KOPT-K1 (cell line): Measurements from ENCODE around the gene LGR4.

Experiments used
- H3K27ac ChIP-seq: fragments of 200-600 bp; sonication (generic); 2 replicates; pipeline ENCODE4 v1.5.1; 2016; ENCODE audit warnings: antibody characterized with exemption, mild to moderate bottlenecking, low read depth, low read length; ENCODE audit not compliant: poor library complexity, severe bottlenecking
- H3K36me3 ChIP-seq: fragments of 200-600 bp; sonication (generic); 2 replicates; pipeline ENCODE4 v1.5.1; 2017; ENCODE audit warnings: antibody characterized with exemption, mild to moderate bottlenecking, low read length, moderate library complexity; ENCODE audit not compliant: insufficient read depth
- H3K9me3 ChIP-seq: fragments of 200-600 bp; sonication (generic); 2 replicates; pipeline ENCODE4 v1.5.1; 2017; ENCODE audit warnings: antibody characterized with exemption, low read length, mild to moderate bottlenecking; ENCODE audit not compliant: insufficient read depth, poor library complexity, severe bottlenecking

The LGR4 gene

GRCh38 chr11:27410272-27410671, 62.3 kb downstream of the LGR4 start:
- Histone ChIP-seq H3K27ac (no peak overlapping the region), H3K36me3 (no peaks in the 10 kb centered on the region), H3K9me3 (no peaks in the 10 kb centered on the region)

GRCh38 chr11:27409742-27410141, 62.8 kb downstream of the LGR4 start:
- no peaks in the 10 kb centered on the region for H3K9me3 ChIP-seq
- H3K36me3 ChIP-seq, result no peaks in the 10 kb centered on the region
- H3K27ac ChIP-seq, result no peak overlapping the region

GRCh38 chr11:27409049-27409448, 63.5 kb downstream of the LGR4 start:
- H3K9me3 ChIP-seq, result no peaks in the 10 kb centered on the region
- H3K27ac ChIP-seq, result no peak overlapping the region

GRCh38 chr11:27408246-27408800, 64.3 kb downstream of the LGR4 start:
- Histone ChIP-seq H3K27ac (no peak overlapping the region), H3K36me3 (no peaks in the 10 kb centered on the region), H3K9me3 (no peaks in the 10 kb centered on the region)

More at GRCh38 chr11:27409049-27409448, 63.5 kb downstream of the LGR4 start:
- no peaks in the 10 kb centered on the region for H3K36me3 ChIP-seq

GRCh38 chr11:27406498-27407354, 65.9 kb downstream of the LGR4 start:
- H3K36me3 ChIP-seq, result no peaks in the 10 kb centered on the region
- no peaks in the 10 kb centered on the region for H3K9me3 ChIP-seq
- no peak overlapping the region for H3K27ac ChIP-seq

GRCh38 chr11:27405134-27405533, 67.5 kb downstream of the LGR4 start:
- H3K27ac ChIP-seq, result no peak overlapping the region

GRCh38 chr11:27404427-27404826, 68.2 kb downstream of the LGR4 start:
- H3K9me3 ChIP-seq, result no peaks in the 10 kb centered on the region
- H3K36me3 ChIP-seq, result no peaks in the 10 kb centered on the region
- H3K27ac ChIP-seq, result no peak overlapping the region

More at GRCh38 chr11:27405134-27405533, 67.5 kb downstream of the LGR4 start:
- Histone ChIP-seq H3K9me3 (no peaks in the 10 kb centered on the region), H3K36me3 (no peaks in the 10 kb centered on the region)

GRCh38 chr11:27403195-27403594, 69.4 kb downstream of the LGR4 start:
- H3K36me3 ChIP-seq, result no peaks in the 10 kb centered on the region
- H3K9me3 ChIP-seq, result no peaks in the 10 kb centered on the region
- no peak overlapping the region for H3K27ac ChIP-seq

GRCh38 chr11:27402450-27402849, 70.1 kb downstream of the LGR4 start:
- H3K36me3 ChIP-seq, result no peaks in the 10 kb centered on the region
- H3K9me3 ChIP-seq, result no peaks in the 10 kb centered on the region
- no peak overlapping the region for H3K27ac ChIP-seq

GRCh38 chr11:27401833-27402316, 70.7 kb downstream of the LGR4 start:
- no peaks in the 10 kb centered on the region for H3K36me3 ChIP-seq
- no peak overlapping the region for H3K27ac ChIP-seq
- H3K9me3 ChIP-seq, result no peaks in the 10 kb centered on the region

GRCh38 chr11:27401280-27401832, 71.2 kb downstream of the LGR4 start:
- Histone ChIP-seq H3K36me3 (no peaks in the 10 kb centered on the region), H3K27ac (no peak overlapping the region), H3K9me3 (no peaks in the 10 kb centered on the region)

GRCh38 chr11:27398400-27398770, 74.2 kb downstream of the LGR4 start:
- no peaks in the 10 kb centered on the region for H3K9me3 ChIP-seq
- H3K27ac ChIP-seq, result no peak overlapping the region
- H3K36me3 ChIP-seq, result no peaks in the 10 kb centered on the region

- no peak overlapping the region for H3K27ac ChIP-seq
- no peaks in the 10 kb centered on the region for H3K9me3 ChIP-seq
- H3K36me3 ChIP-seq, result no peaks in the 10 kb centered on the region
These were observed 74.8 kb downstream of the LGR4 start for GRCh38 chr11:27397624-27398399.

- H3K27ac ChIP-seq, result no peak overlapping the region
- H3K36me3 ChIP-seq, result no peaks in the 10 kb centered on the region
- no peaks in the 10 kb centered on the region for H3K9me3 ChIP-seq
These were observed 76.2 kb downstream of the LGR4 start for GRCh38 chr11:27396259-27396839.
